ENCODE measurements around the gene WDR37.

- TF ChIP-seq CTCF (IDR thresholded peaks at IDR 0.05) = no peak
- peak; percentile 41 for TF ChIP-seq POLR2AphosphoS5 (IDR thresholded peaks at IDR 0.05)
These were observed 60.6 kb downstream of the WDR37 start for GRCh38 chr10:1116696-1117280.

Measured in prostate gland (tissue), 2 donors.